K562 (cell line): ENCODE results near the gene PPP2R2D. TPM values are rescaled to one million over a fixed set of nuclear protein-coding genes. Genes with fewer than 3 reads are reported as not detected.

ENCODE experiments used
- ATAC-seq: fragments of 200-7000 bp; cut with Tn5 transposase; 3 replicates; pipeline ENCODE4 v1.9.1; 2020; ENCODE audit warnings: moderate library complexity
- BruUV-seq: library from RNA; stranded (reverse); fragments of 400-500 nt; replicated peaks from 2 replicates; lab custom pipeline; 2021; lab: Mats Ljungman, UMichigan
- CTCF ChIA-PET: fragments of 300-600 bp; formaldehyde crosslinking; extraction: SDS; loops from one replicate; lab custom pipeline; 2021; ENCODE audit warnings: low intra/inter-chr PET ratio; lab: Yijun Ruan, JAX
- POLR2A ChIA-PET: fragments of 300-600, 350-650 bp; sonication (Branson Sonifier 250); formaldehyde crosslinking; extraction: SDS; loops from one replicate; lab custom pipeline; 2021; ENCODE audit warnings: antibody characterized with exemption, inconsistent platforms; lab: Yijun Ruan, JAX
- DNase-seq, 4 experiments: peaks; one replicate each; pipeline versions ENCODE4 v3.0.0 to v3.0.0-alpha.2; 2011 to 2018; ENCODE audit warnings: low spot score in 3 of 4, mixed read lengths in 3 of 4; ENCODE audit errors: extremely low read depth in 1 of 4
- FAIRE-seq: peaks from 2 replicates; lab custom pipeline; 2011; peaks lifted over from hg19 to GRCh38; lab: Jason Lieb, UNC
- H2AFZ ChIP-seq: 2 replicates; pipeline ENCODE4 v1.6.0; 2011; ENCODE audit warnings: low read depth, low read length, control low read depth, inconsistent platforms
- H3K27ac ChIP-seq: fragments of 200-600 bp; 3 replicates; pipeline ENCODE4 v1.8.0; 2011; ENCODE audit warnings: low read depth, mild to moderate bottlenecking, control low read depth, inconsistent platforms, low read length, moderate library complexity, mixed read lengths; ENCODE audit errors: extremely low read depth
- H3K27me3 ChIP-seq, 2 experiments: fragments of 300-600 bp in 1 of 2; 2 replicates in 1 of 2; 3 replicates in 1 of 2; pipeline versions ENCODE4 v1.6.0 to v1.8.0; 2011; ENCODE audit warnings: inconsistent platforms in 2 of 2, low read length in 2 of 2, mild to moderate bottlenecking in 1 of 2, mixed read lengths in 1 of 2, moderate library complexity in 1 of 2; ENCODE audit not compliant: control insufficient read depth in 2 of 2, insufficient read depth in 2 of 2
- H3K36me3 ChIP-seq: fragments of 300-600 bp; 3 replicates; pipeline ENCODE4 v1.8.0; 2011; ENCODE audit warnings: mild to moderate bottlenecking, low read length, inconsistent platforms; ENCODE audit not compliant: control insufficient read depth, insufficient read depth
- H3K4me1 ChIP-seq, 2 experiments: fragments of 200-600 bp in 1 of 2; replicated peaks in 1 of 2; 2 replicates in 1 of 2; 3 replicates in 1 of 2; pipeline versions ENCODE4 v1.5.1 to v1.8.0; 2011; ENCODE audit warnings: inconsistent platforms in 2 of 2, low read length in 2 of 2, mild to moderate bottlenecking in 1 of 2, mixed read lengths in 1 of 2, moderate library complexity in 1 of 2; ENCODE audit not compliant: control insufficient read depth in 2 of 2, insufficient read depth in 2 of 2
- H3K4me2 ChIP-seq: 2 replicates; pipeline ENCODE4 v1.6.1; 2011; ENCODE audit warnings: low read length, control low read depth, inconsistent platforms, mixed read lengths; ENCODE audit not compliant: insufficient read depth
- H3K4me3 ChIP-seq: fragments of 200-600 bp; sonication (generic), shearing (Covaris generic); 2 replicates; pipeline ENCODE4 v1.5.1; 2016; ENCODE audit warnings: control low read depth, inconsistent platforms
- H3K79me2 ChIP-seq: fragments of 200-600 bp; 3 replicates; pipeline ENCODE4 v1.8.0; 2011; ENCODE audit warnings: low read length, inconsistent platforms; ENCODE audit not compliant: control insufficient read depth, insufficient read depth
- H3K9ac ChIP-seq, 2 experiments: 2 replicates each; pipeline versions ENCODE4 v1.6.0 to v1.6.1; 2011; ENCODE audit warnings: low read depth in 2 of 2, low read length in 2 of 2, control low read depth in 1 of 2, inconsistent platforms in 1 of 2, mild to moderate bottlenecking in 1 of 2, mixed read lengths in 1 of 2; ENCODE audit not compliant: insufficient read depth in 1 of 2
- H3K9me1 ChIP-seq: one replicate; pipeline ENCODE4 v1.6.0; 2011; ENCODE audit warnings: inconsistent platforms, mild to moderate bottlenecking, low read length, moderate library complexity; ENCODE audit not compliant: control insufficient read depth, insufficient read depth
- H3K9me3 ChIP-seq: replicated peaks from 2 replicates; pipeline ENCODE4 v1.5.1; 2011; ENCODE audit warnings: low read depth, low read length, inconsistent platforms; ENCODE audit not compliant: control insufficient read depth, insufficient read depth
- H4K20me1 ChIP-seq: replicated peaks from 2 replicates; pipeline ENCODE4 v1.6.1; 2011; ENCODE audit warnings: low read length, inconsistent platforms, mixed read lengths; ENCODE audit not compliant: control insufficient read depth, insufficient read depth
- BMI1 ChIP-seq: fragments of 150-350 bp; IDR thresholded peaks from 2 replicates; pipeline ENCODE4 v1.6.1; 2014; ENCODE audit warnings: low read length
- EHMT2 ChIP-seq: fragments of 450-650 bp; IDR thresholded peaks from 2 replicates; pipeline ENCODE4 v1.6.1; 2018; ENCODE audit warnings: antibody characterized with exemption
- RNF219 ChIP-seq: fragments of 250-450 bp; sonication (Bioruptor Pico); IDR thresholded peaks from 2 replicates; pipeline ENCODE4 v1.5.0; 2022; ENCODE audit warnings: mild to moderate bottlenecking
- ZNF512 ChIP-seq: IDR thresholded peaks from 2 replicates; pipeline ENCODE4 v1.6.1; 2016; ENCODE audit warnings: missing genetic modification characterization, missing compliant biosample characterization
- ZNF766 ChIP-seq: fragments of 200-800 bp; sonication (Bioruptor generic); conservative IDR thresholded peaks from 2 replicates; pipeline ENCODE4 v1.6.1; 2016; ENCODE audit warnings: missing genetic modification characterization, missing compliant biosample characterization
- WGBS: fragments of 100-300 bp; shearing (Covaris generic); methylation state at CpG from one replicate; pipeline ENCODE4 v1.1.6; 2016; ENCODE audit warnings: low coverage, mixed read lengths; ENCODE audit not compliant: insufficient coverage; ENCODE audit errors: missing lambda C conversion rate; 5-methylcytosine and 5-hydroxymethylcytosine counted together
- in situ Hi-C: fragments of 300-500 bp; cut with MboI; formaldehyde crosslinking; loops from 4 replicates; pipeline ENCODE4 v1.15.0; 2018; ENCODE audit warnings: inconsistent platforms, mixed read lengths
- intact Hi-C: fragments of 100-400 bp; cut with micrococcal nuclease; formaldehyde crosslinking; loops from 2 replicates; pipeline ENCODE4 v1.14.2; 2022
- polyA plus RNA-seq, 8 experiments: library from polyadenylated mRNA; depleted of rRNA in 4 of 8; stranded (reverse) in 5 of 8; unstranded in 3 of 8; fragments of >200 nt; fragmentation: Nextera tagmentation in 2 of 8; fragmentation: Illumina TruSeq in 1 of 8; extraction: Ambion mirVana in 2 of 8; extraction: Trizol in 1 of 8; gene quantifications; 2 replicates each; pipeline versions ENCODE4 v1.2.1 to v1.2.3, GENCODE V29; 2011 to 2014; ENCODE audit warnings: inconsistent platforms in 1 of 8, missing spikeins in 1 of 8
- total RNA-seq, 7 experiments: library from RNA; depleted of rRNA in 6 of 7; stranded (reverse); fragments of >200 nt in 6 of 7; fragmentation: Illumina TruSeq in 2 of 7; extraction: Trizol in 2 of 7; gene quantifications; 2 replicates each; pipeline versions ENCODE4 v1.2.1 to v1.2.3, GENCODE V29; 2011 to 2021; ENCODE audit warnings: low replicate concordance in 1 of 7

PPP2R2D gene
- total and polyA plus RNA-seq, 9 of the 15 experiments (the other 6 are each of a cell fraction or from before 2014, with no cell fraction given), result 1.9 to 37.0 (median 26.8) TPM

- BruUV-seq, result no TSS peak
- no peak for FAIRE-seq
- intact Hi-C loops (no loop called here), in situ Hi-C loops (no loop called here)
- H2AFZ ChIP-seq, result no peak overlapping the region
- no peak overlapping the region for H3K27ac ChIP-seq
- H3K27me3 ChIP-seq, result peaks cover 4 to 50% of the 10 kb centered on the region in 2 experiments; a peak in 4 of 5 replicates
- H3K79me2 ChIP-seq, result no peaks in the 10 kb centered on the region
- no peak for TF ChIP-seq RNF219 (CRISPR knock-in tag)
- TF ChIP-seq ZNF766 (CRISPR knock-in tag), result no peak
- TF ChIP-seq BMI1, result no peak
- no peak for TF ChIP-seq EHMT2
- TF ChIP-seq ZNF512, result no peak
- no peak overlapping the region for H3K4me3 ChIP-seq
- H3K4me2 ChIP-seq, result no peak overlapping the region
- CTCF ChIA-PET, result no interaction called here
- peaks cover 0 to 5% of the 10 kb centered on the region in 2 experiments; a peak in 1 of 5 replicates for H3K4me1 ChIP-seq
- ATAC-seq, result no peak
- H3K9ac ChIP-seq, result no peak overlapping the region
- no peaks in the 10 kb centered on the region for H3K36me3 ChIP-seq
- POLR2A ChIA-PET, result no interaction called here
- H3K9me1 ChIP-seq, result no peaks in the 10 kb centered on the region
- DNase-seq, result no peak
- 3% methylated on average over 7 of the region's 7 CpGs for WGBS
- no peaks in the 10 kb centered on the region for H3K9me3 ChIP-seq
- H4K20me1 ChIP-seq, result no peaks in the 10 kb centered on the region
Observed at GRCh38 chr10:131860311-131860710, 40.5 kb upstream of the PPP2R2D start.
